ENCODE data around the gene GBX2. TPM values are rescaled to one million over a fixed set of nuclear protein-coding genes. Genes with fewer than 3 reads are reported as not detected.

The GBX2 gene
- total and polyA plus RNA-seq, 2 of the 13 experiments (the other 11 are each of a cell fraction or from before 2014, with no cell fraction given), result not detected

GRCh38 chr2:236117861-236118269, 50.3 kb downstream of the GBX2 start (continued):
- no peak for TF ChIP-seq BRF2 (CRISPR knock-in tag; IDR thresholded peaks at IDR 0.05)
- no peak for TF ChIP-seq DR1 (CRISPR knock-in tag; IDR thresholded peaks at IDR 0.05)
- 0 out of 2 replicates have a peak, but pooled peaks have one; percentile 21 for TF ChIP-seq TFDP2 (CRISPR knock-in tag; IDR thresholded peaks at IDR 0.05)
- no peak for TF ChIP-seq TAF1 (CRISPR knock-in tag; IDR thresholded peaks at IDR 0.05)
- peak; percentile 34; the same call in 1 of the 2 replicates for TF ChIP-seq ZNF501 (CRISPR knock-in tag; IDR thresholded peaks at IDR 0.05)
- TF ChIP-seq ZNF276 (CRISPR knock-in tag; IDR thresholded peaks at IDR 0.05; ENCODE audit: low read depth), result no peak
- TF ChIP-seq KLF16 (CRISPR knock-in tag; IDR thresholded peaks at IDR 0.05), result peak in 1 of 2 experiments; percentile 87; a peak in 2 of 4 replicates
- peak; percentile 90; the same call in 1 of the 2 replicates for TF ChIP-seq KDM1A (CRISPR knock-in tag; IDR thresholded peaks at IDR 0.05)
- no peak for TF ChIP-seq ZNF224 (CRISPR knock-in tag; IDR thresholded peaks at IDR 0.05)
- peak; percentile 98 for TF ChIP-seq HDAC1 (CRISPR knock-in tag; IDR thresholded peaks at IDR 0.05)
- peak; percentile 93 for TF ChIP-seq SOX5 (CRISPR knock-in tag; IDR thresholded peaks at IDR 0.05; ENCODE audit: borderline replicate concordance)
- TF ChIP-seq GATAD1 (CRISPR knock-in tag; IDR thresholded peaks at IDR 0.05), result peak; percentile 69
- peak; percentile 99 for TF ChIP-seq HMG20B (CRISPR knock-in tag; conservative IDR thresholded peaks at IDR 0.05)
- TF ChIP-seq LRRFIP1 (CRISPR knock-in tag; conservative IDR thresholded peaks at IDR 0.05), result no peak
- peak; percentile 45; the same call in 1 of the 2 replicates for TF ChIP-seq ZNF335 (CRISPR knock-in tag; IDR thresholded peaks at IDR 0.05)
